Measurements from ENCODE around the gene DNAJB13.

DNA sequence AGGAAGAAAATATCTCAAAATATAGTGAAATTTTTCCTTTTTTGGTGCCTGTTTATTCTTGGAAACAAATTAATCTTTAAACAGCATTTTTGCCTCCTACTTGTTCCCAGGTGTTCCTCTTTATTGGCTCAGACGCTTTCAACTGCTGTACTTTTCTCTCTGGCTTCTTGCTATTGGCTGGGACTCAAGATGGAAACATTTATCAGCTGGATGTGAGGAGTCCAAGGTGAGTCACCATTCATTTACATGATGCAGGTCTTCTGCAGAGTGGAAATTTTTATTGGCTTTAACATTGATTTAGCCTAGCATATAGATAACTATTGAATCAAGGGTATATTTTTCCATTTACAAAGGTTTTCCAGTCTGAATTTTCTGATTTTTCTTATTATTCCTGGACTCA is 34.4 kb upstream of the DNAJB13 start:
- TF ChIP-seq, protein P1, sequence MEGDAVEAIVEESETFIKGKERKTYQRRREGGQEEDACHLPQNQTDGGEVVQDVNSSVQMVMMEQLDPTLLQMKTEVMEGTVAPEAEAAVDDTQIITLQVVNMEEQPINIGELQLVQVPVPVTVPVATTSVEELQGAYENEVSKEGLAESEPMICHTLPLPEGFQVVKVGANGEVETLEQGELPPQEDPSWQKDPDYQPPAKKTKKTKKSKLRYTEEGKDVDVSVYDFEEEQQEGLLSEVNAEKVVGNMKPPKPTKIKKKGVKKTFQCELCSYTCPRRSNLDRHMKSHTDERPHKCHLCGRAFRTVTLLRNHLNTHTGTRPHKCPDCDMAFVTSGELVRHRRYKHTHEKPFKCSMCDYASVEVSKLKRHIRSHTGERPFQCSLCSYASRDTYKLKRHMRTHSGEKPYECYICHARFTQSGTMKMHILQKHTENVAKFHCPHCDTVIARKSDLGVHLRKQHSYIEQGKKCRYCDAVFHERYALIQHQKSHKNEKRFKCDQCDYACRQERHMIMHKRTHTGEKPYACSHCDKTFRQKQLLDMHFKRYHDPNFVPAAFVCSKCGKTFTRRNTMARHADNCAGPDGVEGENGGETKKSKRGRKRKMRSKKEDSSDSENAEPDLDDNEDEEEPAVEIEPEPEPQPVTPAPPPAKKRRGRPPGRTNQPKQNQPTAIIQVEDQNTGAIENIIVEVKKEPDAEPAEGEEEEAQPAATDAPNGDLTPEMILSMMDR (IDR thresholded peaks at IDR 0.05), result no peak
- no peak for TF ChIP-seq EZH2 (IDR thresholded peaks at IDR 0.05; ENCODE audit: borderline replicate concordance, insufficient read depth, low read depth, low read length, poor library complexity, severe bottlenecking)
